Activated CD4-positive, alpha-beta T cell treated with anti-CD3 and anti-CD28 coated beads for 1 hour (primary cell): Measurements from ENCODE around the gene C2orf92.
A peak's percentile ranks its signal among the peaks of the same experiment; 100 is the strongest.
"Not testable (repeated sequence)": the region's sequence is repeated elsewhere in the genome, so short reads cannot be mapped to it uniquely, and the experiment has no call there.

Experiments
- DNase-seq: peaks from one replicate; pipeline ENCODE4 v3.0.0-alpha.2; 2020

The C2orf92 gene

DNA sequence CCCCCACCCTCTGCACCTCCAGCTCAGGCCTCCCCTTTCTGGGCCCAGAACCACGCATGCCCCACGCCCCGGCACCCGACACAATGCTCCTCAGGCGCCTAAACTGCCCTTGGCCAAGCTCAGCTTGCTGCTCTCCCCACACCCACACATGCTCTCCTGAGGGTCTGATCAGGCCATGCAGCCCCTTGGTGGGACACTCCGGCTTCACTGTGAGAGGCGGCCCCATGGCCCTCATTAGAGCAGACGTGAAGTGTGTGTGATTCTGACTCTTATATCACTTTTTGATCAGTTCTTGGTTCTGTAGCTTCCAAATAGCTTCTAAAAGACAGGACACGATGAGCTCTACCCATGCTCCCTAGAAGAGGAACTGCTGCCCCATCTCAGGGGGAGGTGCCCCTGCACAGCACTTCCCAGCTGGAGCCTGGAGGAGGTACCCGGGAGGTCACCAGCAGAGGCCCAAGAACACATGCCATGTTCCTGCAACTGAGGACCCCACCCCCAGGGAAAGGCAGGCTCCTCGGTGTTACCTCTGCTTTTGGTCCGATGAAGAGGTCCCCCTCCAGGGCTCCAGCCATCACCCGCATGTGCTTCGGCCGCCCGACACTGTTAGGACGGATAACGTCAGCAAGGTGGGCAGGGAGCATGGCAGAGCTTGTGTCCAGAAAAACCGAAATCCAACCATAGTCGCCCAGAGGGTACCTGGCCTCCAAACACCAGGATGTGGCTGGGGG is 9.3 kb upstream of the C2orf92 start:
- no peak for DNase-seq

DNA sequence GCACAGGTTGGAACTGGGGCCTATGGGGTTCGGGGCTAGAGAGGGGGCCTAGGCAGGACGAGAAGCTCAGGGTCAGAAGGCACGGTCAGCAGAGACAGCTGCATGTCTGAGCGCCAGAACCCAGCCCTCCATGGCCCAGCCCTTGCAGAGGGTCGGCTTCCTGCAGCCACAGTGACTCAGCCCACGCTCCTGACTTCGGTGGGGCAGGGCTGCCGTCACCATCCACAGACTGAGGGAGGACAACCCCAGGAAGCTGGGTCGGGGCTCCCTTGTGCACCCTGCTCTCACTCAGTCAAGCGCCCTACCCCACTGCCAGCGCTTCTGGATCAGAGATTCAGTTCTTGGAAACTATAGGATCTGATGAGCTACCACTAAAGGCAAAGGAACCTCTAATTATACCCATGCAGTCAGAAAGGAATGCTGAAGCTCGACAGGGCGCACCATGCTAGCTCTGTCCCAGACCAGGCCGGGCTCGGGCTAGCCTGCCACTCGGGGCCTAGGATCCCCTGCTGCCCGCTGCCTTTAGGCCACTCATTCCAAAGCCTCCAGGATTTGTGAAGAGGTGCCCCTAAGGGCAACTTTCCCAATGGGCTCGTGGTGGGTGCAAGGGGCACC is 8.6 kb upstream of the C2orf92 start:
- DNase-seq: no peak

DNA sequence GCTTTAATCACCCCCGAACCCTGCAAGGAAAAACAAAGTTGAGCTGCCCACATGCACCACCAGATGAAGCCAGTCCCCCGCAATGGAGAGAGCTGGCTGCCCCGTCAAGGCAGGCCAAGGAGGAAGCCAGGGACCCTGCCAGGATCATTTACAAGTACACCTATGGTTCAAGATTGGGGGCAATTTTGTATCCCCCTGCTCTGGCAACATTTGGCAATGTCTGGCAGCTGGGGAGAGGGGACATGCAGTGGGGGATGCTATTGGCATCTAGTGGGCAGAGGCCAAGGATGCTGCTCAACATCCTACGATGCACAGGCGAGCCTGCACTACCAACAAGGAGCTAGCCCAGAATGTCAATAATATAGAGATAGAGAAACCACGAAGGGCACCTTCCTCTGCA is 7.6 kb upstream of the C2orf92 start:
- DNase-seq: no peak

DNA sequence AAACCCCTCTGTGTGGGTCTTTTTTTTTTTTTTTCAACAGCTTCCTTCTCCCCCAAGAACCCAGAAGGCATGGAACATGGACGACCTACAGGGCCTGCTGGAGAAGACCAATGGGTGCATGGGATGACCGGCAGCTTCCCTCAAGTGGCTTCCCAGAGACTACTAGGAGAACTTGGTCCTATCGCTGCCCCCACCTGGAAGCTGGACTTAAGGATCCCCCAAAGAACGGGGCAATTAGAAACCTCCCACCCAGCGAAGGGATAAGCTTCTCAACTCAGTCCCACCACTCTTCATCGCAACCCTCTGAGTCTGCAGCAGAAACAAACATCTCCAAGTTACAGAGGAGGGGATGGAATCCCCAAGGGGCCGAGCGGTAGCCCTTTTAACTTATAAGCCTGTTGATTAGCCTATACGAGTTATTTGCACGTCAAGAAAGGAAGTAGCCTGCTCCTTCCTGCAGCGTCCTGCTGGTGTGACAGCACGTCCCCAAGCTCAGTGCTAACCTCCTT is 7.1 kb upstream of the C2orf92 start:
- no peak for DNase-seq

DNA sequence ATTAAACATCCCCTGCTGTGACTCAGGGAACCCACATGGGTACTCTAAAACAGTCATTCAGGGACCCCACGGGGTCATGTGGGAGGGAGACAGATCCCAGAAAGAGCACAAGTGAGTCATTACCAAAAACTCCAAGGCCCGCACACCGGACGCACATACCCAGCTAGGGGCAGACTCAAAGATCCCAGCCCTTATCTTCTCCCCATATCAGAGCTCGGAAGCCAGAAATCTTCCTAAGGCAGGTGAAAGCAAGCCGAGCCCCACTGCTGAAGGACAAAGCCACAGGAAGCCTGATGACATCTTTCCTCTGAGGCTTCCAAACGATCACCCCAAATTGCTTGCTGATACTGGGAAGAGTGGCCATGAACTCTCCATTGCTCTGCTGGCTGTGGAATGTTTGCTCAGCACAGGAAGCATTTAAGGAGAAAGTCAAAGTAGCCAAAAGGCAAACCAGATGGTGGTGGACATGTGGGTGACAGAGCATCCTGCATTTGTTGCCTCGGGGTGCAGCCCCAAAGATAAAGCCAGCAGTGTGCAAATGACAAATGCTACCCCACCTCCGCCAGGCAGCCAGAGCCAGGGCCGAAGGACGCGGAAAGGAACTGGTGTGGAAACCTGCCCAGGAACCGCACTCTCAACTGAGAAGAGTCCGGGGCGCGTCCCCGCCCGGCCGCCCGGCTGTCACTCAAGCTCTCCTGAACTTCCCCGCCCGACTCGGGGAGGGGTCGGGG is 6.5 kb upstream of the C2orf92 start:
- DNase-seq: peak; percentile 53

DNA sequence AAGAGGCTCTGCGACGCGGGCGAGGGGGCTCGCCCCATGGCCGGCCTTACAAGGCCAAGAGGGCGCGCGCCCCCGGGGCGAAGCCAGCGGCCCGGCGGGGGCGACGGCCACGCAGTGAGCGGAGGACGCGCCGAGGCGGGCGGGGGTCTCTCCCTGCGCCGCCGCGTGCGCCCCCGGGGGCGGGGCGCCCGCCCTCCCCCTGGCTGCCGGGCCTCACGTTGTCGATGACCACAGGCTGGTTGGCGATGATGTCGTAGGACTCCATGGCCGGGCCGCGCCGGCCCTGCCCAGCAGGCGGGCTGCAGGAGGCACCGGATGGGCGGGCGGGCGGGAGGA is 5.9 kb upstream of the C2orf92 start:
- DNase-seq: no peak

DNA sequence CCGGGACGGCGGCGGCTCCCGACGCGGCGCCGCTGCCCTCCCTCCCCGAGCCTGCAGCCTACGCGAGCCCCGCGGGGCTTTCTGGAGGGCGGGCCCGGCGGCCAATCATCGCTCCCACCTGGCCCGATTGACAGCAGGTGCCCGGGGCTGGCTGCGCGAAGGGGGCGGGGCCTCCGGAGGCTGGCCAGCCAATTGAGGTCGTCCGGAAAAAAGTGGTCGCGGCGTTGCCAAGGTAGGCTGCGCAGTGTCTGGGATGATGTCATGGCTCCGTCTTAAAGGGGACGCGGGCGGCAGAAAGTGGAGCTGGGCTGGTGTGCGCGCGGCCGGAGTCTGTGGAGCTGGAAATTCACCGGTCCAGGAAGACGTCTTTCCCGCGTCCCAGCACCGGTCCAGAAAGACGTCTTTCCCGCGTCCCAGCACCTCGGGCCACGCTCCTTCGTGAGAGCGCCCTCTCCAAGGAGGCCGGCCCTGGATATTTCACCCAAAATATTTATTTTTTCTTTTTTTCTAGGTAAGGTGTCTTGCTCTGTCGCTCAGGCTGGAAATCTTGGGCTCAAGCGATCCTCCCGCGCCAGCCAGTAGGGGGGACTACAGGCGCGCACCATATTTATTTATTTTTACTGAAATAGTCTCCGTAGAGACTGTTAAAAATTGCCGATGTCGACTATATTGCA is 5.4 kb upstream of the C2orf92 start, which contains the start of gene ACTR1B:
Gene ACTR1B, minus strand, starts transcription at position 83 of the 674 bp plus-strand sequence. CDS start 154 bp downstream, outside the sequence.
- DNase-seq: peak; percentile 97

DNA sequence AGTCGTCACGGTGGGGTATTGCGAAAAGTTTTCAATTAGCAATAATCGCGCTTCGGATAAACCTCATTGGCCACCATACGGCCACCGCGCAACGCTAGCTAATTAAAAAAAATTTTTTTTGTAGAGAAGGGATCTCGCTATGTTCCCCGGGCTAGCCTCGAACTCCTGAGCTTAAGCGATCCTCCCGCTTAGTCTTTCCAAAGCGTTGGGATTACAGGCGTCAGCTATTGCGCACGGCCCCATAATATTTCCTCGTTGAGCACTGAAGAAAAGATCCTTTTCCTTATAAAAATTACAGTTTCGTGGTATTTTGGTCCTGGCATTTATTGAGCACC is 4.9 kb upstream of the C2orf92 start:
- DNase-seq: no peak

DNA sequence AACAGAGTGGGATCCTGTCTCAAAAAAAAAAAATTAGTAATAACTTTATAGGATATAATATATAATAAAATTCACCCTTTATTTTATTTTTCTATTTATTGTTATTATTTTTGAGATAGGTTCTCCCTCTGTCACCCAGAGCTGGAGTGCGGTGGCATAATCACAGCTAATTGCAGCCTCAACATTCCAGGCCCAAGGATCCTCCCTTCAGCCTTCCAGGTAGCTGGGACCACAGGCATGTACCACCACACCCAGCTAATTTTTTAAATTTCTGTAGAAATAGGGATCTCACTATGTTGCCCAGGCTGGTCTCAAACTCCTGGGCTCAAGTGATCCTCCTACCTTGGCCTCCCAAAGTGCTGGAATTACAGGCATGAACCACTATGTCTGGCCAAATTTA is 958 bp downstream of the C2orf92 start:
- DNase-seq: no peak

DNA sequence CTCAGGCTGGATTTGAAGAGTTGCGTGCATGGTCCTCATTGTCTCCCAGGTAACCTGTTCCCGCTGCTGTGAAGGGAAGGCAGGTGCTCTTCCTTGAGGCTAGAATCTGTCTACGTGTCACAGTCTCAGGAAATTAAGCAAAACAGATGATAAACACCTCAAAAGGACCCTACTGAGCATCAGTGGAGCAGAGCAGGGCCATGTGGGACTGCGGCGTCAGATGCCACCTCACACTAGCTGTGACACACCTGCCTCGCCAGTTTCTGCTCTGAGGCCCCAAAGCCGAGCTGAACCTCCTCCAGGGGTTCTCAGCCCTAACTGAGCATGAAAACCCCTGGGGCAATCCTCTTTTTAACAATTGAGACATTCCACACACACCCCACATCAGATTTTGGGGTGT is 2.0 kb downstream of the C2orf92 start:
- DNase-seq: no peak

DNA sequence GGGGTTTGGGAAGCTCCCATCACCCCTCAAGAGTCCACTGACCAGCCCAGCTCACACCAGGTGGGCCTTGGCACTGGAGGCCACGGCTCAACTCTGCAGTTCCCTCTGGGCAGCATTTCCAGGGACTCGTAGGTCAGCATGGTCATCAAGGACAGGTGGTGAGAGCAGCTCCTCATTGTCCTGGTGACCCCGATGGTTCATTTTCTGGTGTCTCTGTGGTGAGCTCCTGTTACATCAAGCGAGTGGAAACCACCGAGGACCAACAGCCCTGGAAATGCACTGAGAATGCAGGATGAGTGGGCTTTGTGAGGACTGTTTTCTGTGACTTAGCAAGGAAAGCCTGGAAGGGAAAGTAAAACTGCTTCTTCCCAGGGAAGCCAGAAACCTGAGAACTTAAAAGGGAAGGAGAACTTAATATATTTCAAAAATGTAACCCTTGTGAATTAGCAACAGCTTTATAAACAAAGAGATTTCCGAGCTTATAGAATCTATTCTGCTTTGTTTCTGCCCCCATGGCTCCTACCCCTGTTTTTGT is 3.2 kb downstream of the C2orf92 start:
- DNase-seq: not testable (repeated sequence)

DNA sequence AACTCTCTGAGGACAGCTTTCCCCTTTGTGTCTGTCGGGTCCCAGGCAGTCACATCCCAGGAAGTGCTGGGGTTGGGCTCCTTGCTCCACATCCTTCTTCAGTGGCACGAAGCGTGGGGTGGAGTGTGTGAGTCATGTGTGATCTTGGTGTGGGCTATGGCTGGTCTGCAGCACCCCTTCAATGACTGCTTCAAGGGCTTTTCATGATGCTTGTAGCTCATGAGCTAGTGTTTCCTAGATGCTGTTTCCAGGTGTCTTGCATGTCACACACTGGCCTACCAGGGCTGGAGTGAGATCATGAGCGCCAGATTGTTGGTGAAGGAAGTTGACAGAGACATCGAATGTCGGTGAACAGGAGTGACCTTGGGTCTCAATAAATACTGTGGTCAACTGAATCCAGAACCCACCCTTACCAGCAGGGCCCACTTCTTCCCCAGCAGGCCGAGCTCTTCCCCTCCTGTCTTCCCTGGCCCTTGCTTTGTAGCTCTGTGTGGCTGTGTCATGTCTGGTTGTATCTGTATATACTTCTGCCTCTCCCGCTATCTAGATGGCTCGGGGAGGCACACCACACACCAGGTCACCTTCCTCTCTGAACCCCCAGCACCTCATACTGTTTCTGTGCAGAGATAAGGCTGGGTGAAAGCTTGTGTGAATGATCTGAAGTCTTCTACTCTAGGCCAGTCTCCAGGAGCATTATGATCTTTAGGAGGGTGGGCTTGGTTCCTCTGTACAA is 3.8 kb downstream of the C2orf92 start:
- no peak for DNase-seq

DNA sequence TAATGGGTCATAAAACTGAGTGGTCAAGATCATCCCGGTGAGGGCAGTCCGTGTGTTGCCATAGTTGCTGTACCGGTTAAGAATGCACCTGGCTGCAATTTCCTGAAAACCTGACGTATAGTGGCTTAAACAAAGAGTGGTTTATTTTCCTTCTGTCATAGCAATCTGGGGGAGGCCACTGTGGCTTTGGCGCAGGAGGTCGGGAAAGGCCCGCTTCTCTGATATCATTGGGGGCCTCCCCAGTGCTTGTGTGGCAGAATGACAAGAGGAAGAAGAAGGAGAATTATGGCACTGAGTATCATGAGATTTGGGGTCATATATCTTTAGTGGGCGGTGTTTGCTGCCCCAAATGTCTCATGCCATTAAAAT is 4.4 kb downstream of the C2orf92 start:
- DNase-seq: no peak

DNA sequence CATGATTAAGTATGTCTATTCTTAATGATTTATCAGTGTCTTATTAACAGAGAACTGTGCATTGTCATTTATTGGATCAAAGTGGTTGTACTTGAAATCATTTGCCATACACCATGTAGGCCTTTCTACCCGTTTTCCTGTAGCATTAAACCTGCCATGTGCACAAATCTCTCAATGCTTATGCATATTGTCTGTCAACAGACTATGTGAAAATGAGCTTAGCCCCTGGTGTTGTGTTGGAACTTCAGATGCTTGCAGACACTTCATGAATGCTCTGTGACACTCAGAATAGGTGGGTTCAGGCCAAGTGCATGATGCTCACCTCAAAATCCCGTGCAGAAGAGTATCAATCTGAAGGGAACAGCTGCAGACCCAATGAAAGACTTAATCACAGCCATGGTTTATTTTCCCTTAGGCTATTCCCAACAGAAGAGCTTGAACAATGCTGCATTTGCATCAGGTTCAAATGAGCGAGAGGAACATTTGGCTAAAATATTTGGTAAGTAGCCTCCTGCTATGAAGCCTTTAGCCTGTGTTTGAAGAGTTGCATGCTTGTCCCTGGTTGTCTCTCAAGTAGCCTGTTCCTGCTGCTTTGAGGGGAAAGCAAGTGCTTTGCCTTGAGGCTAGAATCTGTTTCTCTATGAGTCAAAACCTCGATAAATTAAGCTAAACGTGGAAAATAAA is 6.1 kb downstream of the C2orf92 start:
- no peak for DNase-seq

DNA sequence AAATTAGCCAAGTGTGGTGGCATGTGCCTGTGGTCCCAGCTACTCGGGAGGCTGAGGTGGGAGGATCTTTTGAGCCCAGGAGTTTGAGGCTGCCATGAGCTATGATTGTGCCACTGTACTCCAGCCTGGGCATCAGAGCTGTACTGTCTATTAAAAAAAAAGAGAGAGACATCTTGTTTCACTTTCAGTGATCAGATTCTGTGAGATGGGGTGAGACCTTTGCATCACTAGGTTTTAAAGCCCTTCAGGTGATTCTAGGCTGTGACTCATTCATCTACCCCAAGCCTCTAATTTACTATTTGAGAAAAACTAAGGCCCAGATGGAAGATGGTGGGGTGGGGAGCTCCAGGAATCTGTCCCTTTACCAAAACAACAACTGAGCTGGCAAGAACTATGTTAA is 7.1 kb downstream of the C2orf92 start:
- DNase-seq: no peak

DNA sequence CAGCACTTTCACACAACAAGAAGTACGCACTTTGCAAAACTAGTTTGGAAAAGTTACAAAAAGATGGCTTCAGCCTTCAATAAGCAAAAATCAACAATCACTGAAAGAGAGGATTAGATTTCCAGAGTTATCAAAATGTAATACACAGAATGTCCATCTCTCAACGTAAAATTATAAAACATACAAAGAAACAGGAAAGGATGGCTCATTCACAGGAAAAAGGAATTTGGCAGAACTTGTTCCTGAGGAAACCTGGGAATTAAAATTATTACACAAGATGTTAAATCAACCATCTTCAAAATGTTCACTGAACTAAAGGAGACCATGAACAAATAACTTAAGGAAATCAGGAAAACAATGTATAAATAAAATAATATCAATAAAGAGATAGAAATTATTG is 8.0 kb downstream of the C2orf92 start:
- no peak for DNase-seq

DNA sequence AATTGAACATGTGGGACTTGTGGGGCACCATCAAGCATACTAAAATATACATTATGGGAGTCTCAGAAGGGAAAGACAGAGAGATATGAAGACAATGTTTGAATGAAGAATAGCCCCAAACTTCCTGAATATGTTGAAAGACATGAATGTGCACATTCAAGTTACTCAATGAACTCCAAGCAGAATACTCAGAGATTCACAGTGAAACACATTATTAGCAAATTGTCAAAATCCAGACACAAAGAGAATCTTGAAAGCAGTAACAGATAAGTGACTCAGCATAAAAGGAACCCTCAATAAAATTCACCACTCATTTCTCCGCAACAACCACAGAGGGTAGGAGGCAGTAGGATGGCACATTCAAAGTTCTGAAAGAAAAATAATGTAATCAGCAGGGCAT is 8.8 kb downstream of the C2orf92 start:
- DNase-seq: no peak

DNA sequence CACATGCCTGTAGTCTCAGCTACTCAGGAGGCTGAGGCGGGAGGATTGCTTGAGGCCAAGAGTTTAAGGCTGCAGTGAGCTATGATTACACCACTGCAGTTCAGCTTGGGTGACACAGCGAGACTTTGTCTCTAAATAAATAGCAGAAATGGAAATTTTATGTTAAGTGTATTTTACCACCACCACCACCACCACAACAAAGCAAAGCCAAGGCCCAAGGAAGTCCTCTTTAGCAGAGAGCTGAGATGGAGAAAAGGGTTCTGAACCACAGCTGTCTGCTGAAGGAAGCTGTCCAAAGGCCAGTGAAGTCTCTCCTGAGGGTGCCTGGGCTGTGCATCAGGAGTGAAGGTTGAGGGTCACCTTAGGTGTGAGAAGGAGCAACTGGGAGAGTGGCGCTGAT is 17.7 kb downstream of the C2orf92 start:
- not testable (repeated sequence) for DNase-seq

DNA sequence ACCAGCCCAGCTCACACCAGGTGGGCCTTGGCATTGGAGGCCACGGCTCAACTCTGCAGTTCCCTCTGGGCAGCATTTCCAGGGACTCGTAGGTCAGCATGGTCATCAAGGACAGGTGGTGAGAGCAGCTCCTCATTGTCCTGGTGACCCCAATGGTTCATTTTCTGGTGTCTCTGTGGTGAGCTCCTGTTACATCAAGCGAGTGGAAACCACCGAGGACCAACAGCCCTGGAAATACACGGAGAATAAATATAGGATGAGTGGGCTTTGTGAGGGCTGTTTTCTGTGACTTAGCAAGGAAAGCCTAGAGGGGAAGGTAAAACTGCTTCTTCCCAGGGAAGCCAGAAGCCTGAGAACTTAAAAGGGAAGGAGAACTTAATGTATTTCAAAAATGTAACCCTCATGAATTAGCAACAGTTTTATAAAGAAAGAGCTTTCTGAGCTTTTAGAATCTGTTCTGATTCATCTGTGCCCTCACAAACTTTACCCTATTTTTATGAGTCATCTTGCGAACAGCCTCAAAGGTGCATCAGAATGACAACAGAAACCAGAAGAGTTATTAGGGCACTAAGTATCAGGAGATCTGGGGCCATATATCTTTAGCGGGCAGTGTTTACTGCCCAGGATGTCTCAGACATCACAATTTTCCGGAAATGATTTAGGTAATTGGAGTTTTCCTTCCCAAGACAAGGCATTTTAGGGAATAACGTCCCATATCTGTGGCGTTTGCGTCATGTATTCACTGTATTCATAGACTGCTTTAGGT is 18.7 kb downstream of the C2orf92 start:
- DNase-seq: no peak

DNA sequence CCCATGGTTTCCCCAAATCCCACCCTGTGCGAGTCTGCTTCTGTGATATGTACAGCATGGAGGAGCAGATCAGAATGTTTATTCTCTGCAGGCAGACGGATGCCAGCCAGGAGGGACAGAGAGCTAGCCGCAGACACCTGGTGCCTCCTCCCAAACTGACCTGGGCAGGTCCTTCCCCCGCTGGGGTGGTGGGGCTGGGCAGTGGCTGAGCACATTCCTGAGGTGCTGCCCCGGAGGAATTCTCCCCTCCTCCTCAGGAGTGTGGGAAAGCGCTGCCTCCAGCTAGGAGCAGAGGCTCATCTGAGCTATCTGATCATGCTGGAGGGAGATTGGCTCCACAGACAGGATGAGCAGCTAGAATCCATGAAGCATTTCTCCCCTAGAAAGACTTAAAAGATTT is 21.7 kb downstream of the C2orf92 start:
- no peak for DNase-seq

DNA sequence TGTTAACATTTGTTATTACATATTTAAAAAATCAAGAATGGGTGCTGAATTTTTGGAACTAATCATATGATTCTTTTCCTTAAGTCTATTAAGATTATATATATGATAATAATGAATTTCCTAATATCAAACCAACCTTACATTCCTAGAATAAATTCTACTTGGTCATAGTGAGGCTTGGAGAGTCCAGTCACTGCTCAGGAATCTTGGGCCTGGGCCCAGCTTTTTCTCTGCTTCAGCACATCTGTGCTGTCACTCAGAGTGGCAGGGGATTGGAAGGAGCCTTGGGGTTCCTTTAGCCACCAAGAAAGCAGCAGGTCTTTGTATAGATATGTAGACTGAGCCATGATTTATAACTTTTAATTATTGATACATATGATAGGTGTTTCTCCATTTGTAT is 24.0 kb downstream of the C2orf92 start:
- DNase-seq: no peak
